ENCODE results near the gene EPS15. TPM values are rescaled to one million over a fixed set of nuclear protein-coding genes. Genes with fewer than 3 reads are reported as not detected.
A peak's percentile ranks its signal among the peaks of the same experiment; 100 is the strongest.
"Not testable (repeated sequence)": the region's sequence is repeated elsewhere in the genome, so short reads cannot be mapped to it uniquely, and the experiment has no call there.

EPS15 gene
- total RNA-seq, 1 donor from 2014 or later, result 120 TPM

- peaks cover 3% of the 10 kb centered on the region for H3K36me3 Mint-ChIP-seq (ENCODE audit: low read depth, unreplicated experiment)
- peaks cover 3% of the 10 kb centered on the region for H3K27me3 Mint-ChIP-seq (ENCODE audit: unreplicated experiment)
- no peak overlapping the region for H3K4me3 Mint-ChIP-seq (ENCODE audit: unreplicated experiment)
- peak; percentile 26 for TF ChIP-seq CTCF (IDR thresholded peaks at IDR 0.05; ENCODE audit: unreplicated experiment)
- H3K4me1 Mint-ChIP-seq (ENCODE audit: unreplicated experiment), result peaks cover 23% of the 10 kb centered on the region
- peak overlapping the region; percentile 83 for H3K27ac Mint-ChIP-seq (ENCODE audit: unreplicated experiment)
- no peaks in the 10 kb centered on the region for H3K9me3 Mint-ChIP-seq (ENCODE audit: unreplicated experiment)
- peak; percentile 46 for DNase-seq (ENCODE audit: low spot score)
Measured at GRCh38 chr1:51535006-51535592, 16.0 kb upstream of the EPS15 start.

GRCh38 chr1:51534447-51534846 is 15.4 kb upstream of the EPS15 start:
- Mint-ChIP-seq H3K9me3 (ENCODE audit: unreplicated experiment) (no peaks in the 10 kb centered on the region), H3K27ac (ENCODE audit: unreplicated experiment) (peak overlapping the region; percentile 83), H3K4me1 (ENCODE audit: unreplicated experiment) (peaks cover 19% of the 10 kb centered on the region)

GRCh38 chr1:51532853-51533252 is 13.8 kb upstream of the EPS15 start:
- Mint-ChIP-seq H3K9me3 (ENCODE audit: unreplicated experiment) (no peaks in the 10 kb centered on the region), H3K36me3 (ENCODE audit: low read depth, unreplicated experiment) (peaks cover 3% of the 10 kb centered on the region), H3K4me1 (ENCODE audit: unreplicated experiment) (peaks cover 9% of the 10 kb centered on the region), H3K27me3 (ENCODE audit: unreplicated experiment) (no peaks in the 10 kb centered on the region), H3K4me3 (ENCODE audit: unreplicated experiment) (no peak overlapping the region), H3K27ac (ENCODE audit: unreplicated experiment) (no peak overlapping the region)
- DNase-seq (ENCODE audit: low spot score), result no peak
- TF ChIP-seq CTCF (IDR thresholded peaks at IDR 0.05; ENCODE audit: unreplicated experiment), result no peak

More at GRCh38 chr1:51534447-51534846, 15.4 kb upstream of the EPS15 start:
- Mint-ChIP-seq H3K27me3 (ENCODE audit: unreplicated experiment) (peaks cover 3% of the 10 kb centered on the region), H3K36me3 (ENCODE audit: low read depth, unreplicated experiment) (peaks cover 3% of the 10 kb centered on the region), H3K4me3 (ENCODE audit: unreplicated experiment) (no peak overlapping the region)
- TF ChIP-seq CTCF (IDR thresholded peaks at IDR 0.05; ENCODE audit: unreplicated experiment), result no peak
- DNase-seq (ENCODE audit: low spot score), result no peak

GRCh38 chr1:51530447-51530846 is 11.4 kb upstream of the EPS15 start:
- H3K36me3 Mint-ChIP-seq (ENCODE audit: low read depth, unreplicated experiment); H3K9me3 Mint-ChIP-seq (ENCODE audit: unreplicated experiment); H3K27ac Mint-ChIP-seq (ENCODE audit: unreplicated experiment); H3K4me3 Mint-ChIP-seq (ENCODE audit: unreplicated experiment); DNase-seq (ENCODE audit: low spot score); H3K27me3 Mint-ChIP-seq (ENCODE audit: unreplicated experiment); H3K4me1 Mint-ChIP-seq (ENCODE audit: unreplicated experiment): not testable (repeated sequence)

- H3K27me3 Mint-ChIP-seq (ENCODE audit: unreplicated experiment), result no peaks in the 10 kb centered on the region
- H3K4me3 Mint-ChIP-seq (ENCODE audit: unreplicated experiment), result no peak overlapping the region
- H3K36me3 Mint-ChIP-seq (ENCODE audit: low read depth, unreplicated experiment), result no peaks in the 10 kb centered on the region
- TF ChIP-seq CTCF (IDR thresholded peaks at IDR 0.05; ENCODE audit: unreplicated experiment), result no peak
- no peaks in the 10 kb centered on the region for H3K4me1 Mint-ChIP-seq (ENCODE audit: unreplicated experiment)
- no peaks in the 10 kb centered on the region for H3K9me3 Mint-ChIP-seq (ENCODE audit: unreplicated experiment)
- H3K27ac Mint-ChIP-seq (ENCODE audit: unreplicated experiment), result no peak overlapping the region
- DNase-seq (ENCODE audit: low spot score), result no peak
Measured at GRCh38 chr1:51527144-51527543, 8.1 kb upstream of the EPS15 start.

All from endothelial cell (in vitro differentiated cells).